ENCODE data around the gene RNF212. TPM values are rescaled to one million over a fixed set of nuclear protein-coding genes. Genes with fewer than 3 reads are reported as not detected.

RNF212 gene
- polyA plus RNA-seq, 2 of the 4 experiments (the other 2 are of a cell fraction): 3.0 TPM

DNA sequence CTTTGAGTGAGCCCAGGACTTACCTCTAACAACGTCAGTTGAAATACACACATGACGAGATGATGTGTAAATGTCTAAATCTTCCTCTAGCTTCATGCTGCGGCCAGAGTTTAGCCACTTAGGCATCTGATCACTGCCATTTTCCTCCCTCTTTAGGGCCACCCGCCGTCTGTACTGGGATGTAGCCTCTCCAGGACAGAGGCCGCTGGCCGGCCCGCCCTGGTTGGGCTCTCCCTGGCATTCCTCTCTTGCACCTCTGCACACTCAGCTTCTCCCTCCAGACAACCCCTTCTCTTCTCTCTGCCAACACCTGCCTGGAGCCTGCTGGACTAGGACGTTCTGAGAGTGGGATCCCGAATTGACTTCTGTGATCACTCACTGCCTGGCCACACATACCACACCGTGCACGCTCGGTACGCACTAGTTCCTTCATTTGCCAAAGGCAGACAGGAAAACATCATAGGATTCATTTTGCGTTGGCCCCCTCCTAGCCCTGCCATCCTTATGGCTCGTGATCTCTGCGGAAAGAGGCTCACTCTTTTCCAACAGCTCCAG is 33.6 kb downstream of the RNF212 start (continued):
- TF ChIP-seq BCL3 (IDR thresholded peaks at IDR 0.05) (no peak), RCOR1 (IDR thresholded peaks at IDR 0.05; ENCODE audit: low read depth, low read length) (no peak), EHMT2 (IDR thresholded peaks at IDR 0.05; ENCODE audit: low read depth) (no peak)

- Histone ChIP-seq H3K9me3 (no peaks in the 10 kb centered on the region), H3K4me2 (no peak overlapping the region), H3K4me1 (peaks cover 25% of the 10 kb centered on the region), H3K4me3 (no peak overlapping the region), H3K27ac (no peak overlapping the region)
- FAIRE-seq (no peak), ATAC-seq (no peak), DNase-seq (ENCODE audit: low read depth in 1 of 2, low spot score in 1 of 2) (no peak)
- CTCF ChIA-PET: no interaction called here
- 85% methylated on average over 5 of the region's 5 CpGs for WGBS (ENCODE audit: missing lambda C conversion rate)
- TF ChIP-seq HES2 (IDR thresholded peaks at IDR 0.05) (no peak), HEYL (CRISPR knock-in tag; IDR thresholded peaks at IDR 0.05) (no peak), PBX3 (IDR thresholded peaks at IDR 0.05) (no peak)
- POLR2A ChIA-PET: no interaction called here
Observed at GRCh38 chr4:1078490-1078889, 34.9 kb downstream of the RNF212 start.

- H3K4me1 ChIP-seq: peaks cover 23% of the 10 kb centered on the region
- POLR2A ChIA-PET: no interaction called here
- 85% methylated on average over 23 of the region's 27 CpGs for WGBS (ENCODE audit: missing lambda C conversion rate)
- FAIRE-seq (no peak), ATAC-seq (no peak), DNase-seq (ENCODE audit: low read depth in 1 of 2, low spot score in 1 of 2) (no peak)
- no peak overlapping the region for H3K4me3 ChIP-seq
- no peak overlapping the region for H3K4me2 ChIP-seq
- no peaks in the 10 kb centered on the region for H3K9me3 ChIP-seq
- CTCF ChIA-PET: no interaction called here
- TF ChIP-seq JUNB (IDR thresholded peaks at IDR 0.05) (no peak), GATA3 (IDR thresholded peaks at IDR 0.05; ENCODE audit: borderline replicate concordance) (no peak), POLR2A (IDR thresholded peaks at IDR 0.05; ENCODE audit: low read length) (no peak), ELK1 (IDR thresholded peaks at IDR 0.05; ENCODE audit: low read depth, low read length) (no peak), MAZ (IDR thresholded peaks at IDR 0.05; ENCODE audit: borderline replicate concordance, low read depth, low read length) (no peak), CBX8 (IDR thresholded peaks at IDR 0.05) (no peak), EP300 (IDR thresholded peaks at IDR 0.05) (no peak), RAD21 (conservative IDR thresholded peaks at IDR 0.05 in 1 of 2, IDR thresholded peaks at IDR 0.05 in 1 of 2) (no peak), HOXB5 (CRISPR knock-in tag; IDR thresholded peaks at IDR 0.05) (no peak), HOXB13 (CRISPR knock-in tag; IDR thresholded peaks at IDR 0.05; ENCODE audit: low read depth) (no peak), ZC3H11A (IDR thresholded peaks at IDR 0.05) (no peak), POLR2AphosphoS2 (conservative IDR thresholded peaks at IDR 0.05; ENCODE audit: low read length) (no peak), FOSB (CRISPR knock-in tag; IDR thresholded peaks at IDR 0.05) (no peak), ZSCAN20 (CRISPR knock-in tag; IDR thresholded peaks at IDR 0.05) (no peak)
- H3K27ac ChIP-seq: no peak overlapping the region
Observed at GRCh38 chr4:1077711-1078477, 35.5 kb downstream of the RNF212 start.
